GM18870 (cell line): Measurements from ENCODE around the gene MPL.

Source experiments
- ATAC-seq: cut with Tn5 transposase; IDR thresholded peaks from one replicate; pipeline ENCODE4 v1.9.1; 2021; ENCODE audit warnings: moderate library complexity; ENCODE audit not compliant: unreplicated experiment

MPL gene

GRCh38 chr1:43322506-43322905 lies 15.1 kb upstream of the MPL start:
- ATAC-seq = no peak

- no peak for ATAC-seq
Measured at GRCh38 chr1:43324810-43325209, 12.8 kb upstream of the MPL start.

DNA sequence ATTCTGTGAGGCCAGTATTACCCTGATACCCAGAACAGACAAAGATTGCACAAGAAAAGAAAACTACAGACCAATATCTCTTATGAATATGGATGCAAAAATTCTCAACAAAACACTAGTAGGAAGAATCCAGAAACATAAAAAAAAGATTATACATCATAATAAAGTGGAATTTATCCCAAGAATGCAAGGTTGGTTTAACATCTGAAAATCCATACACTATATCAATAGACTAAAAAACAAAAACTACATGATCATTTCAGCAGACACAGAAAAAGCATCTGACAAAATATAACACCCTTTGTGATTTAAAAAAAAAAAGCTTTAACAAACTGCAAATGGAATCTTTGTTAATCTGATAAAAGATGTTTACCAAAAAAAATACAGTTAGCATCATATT lies 12.2 kb upstream of the MPL start:
- ATAC-seq = no peak

GRCh38 chr1:43327549-43328292 lies 9.9 kb upstream of the MPL start:
- ATAC-seq = no peak

- ATAC-seq = no peak
Measured at GRCh38 chr1:43329995-43330751, 7.4 kb upstream of the MPL start.

DNA sequence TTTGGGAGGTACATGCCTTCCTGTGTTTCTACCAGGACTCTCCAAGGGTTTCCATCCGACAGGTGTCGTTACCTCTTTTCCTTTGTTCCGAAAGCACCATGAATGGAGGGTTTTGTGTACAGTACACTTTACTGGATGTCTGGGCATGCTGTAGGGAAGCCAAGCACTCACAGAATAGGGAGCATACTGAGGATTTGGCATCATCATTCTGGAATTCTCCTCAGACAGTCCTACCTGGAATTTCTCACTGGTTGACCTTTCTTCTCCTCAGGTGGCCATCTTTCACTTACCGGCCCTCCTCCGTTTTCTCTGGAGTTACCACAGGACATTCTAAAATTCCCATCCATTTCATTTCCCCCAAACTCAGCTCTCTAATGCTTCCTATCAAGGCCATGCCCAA lies 5.9 kb upstream of the MPL start:
- no peak for ATAC-seq

- no peak for ATAC-seq
Measured at GRCh38 chr1:43334453-43335205, 3.0 kb upstream of the MPL start.

DNA sequence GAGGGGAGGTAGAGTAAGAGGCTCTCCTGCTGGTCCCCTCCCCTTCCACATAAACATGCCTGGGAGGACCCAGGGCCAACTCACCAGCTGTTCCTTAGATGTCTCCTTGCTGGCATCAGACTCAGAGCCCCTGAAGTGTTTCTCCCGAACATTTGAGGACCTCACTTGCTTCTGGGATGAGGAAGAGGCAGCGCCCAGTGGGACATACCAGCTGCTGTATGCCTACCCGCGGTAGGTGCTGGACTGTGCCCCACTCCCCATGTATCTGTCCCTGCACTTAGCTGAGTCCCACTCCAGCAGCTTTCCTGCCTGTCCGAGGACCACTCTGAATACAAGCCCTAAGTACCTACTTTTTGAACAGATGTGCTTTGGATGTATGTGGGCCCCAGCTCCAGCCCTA lies 383 bp downstream of the MPL start:
- no peak for ATAC-seq

- no peak for ATAC-seq
Measured at GRCh38 chr1:43339584-43340232, 2.1 kb downstream of the MPL start.

DNA sequence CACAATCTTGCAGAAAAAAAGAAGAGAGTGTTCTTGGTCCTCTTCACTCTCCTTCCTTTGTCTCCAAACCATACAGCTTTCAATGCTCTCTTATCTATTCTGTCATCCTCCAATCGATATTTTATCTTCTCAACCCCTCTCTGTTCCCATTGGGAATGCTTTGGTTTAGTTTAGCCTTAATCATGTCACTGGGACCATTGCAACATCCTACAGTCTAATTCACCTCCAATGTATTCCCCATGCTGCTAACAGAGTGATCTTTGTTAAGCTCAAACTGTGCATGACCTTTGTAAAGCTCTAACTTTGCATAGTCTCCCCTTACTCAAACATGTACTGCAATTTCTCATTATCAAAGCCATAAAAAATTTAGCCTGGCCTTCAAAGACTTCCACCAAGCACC lies 2.9 kb downstream of the MPL start:
- ATAC-seq = no peak

- no peak for ATAC-seq
Measured at GRCh38 chr1:43344267-43344850, 6.7 kb downstream of the MPL start.

GRCh38 chr1:43345120-43345519 lies 7.5 kb downstream of the MPL start:
- no peak for ATAC-seq

- no peak for ATAC-seq
Measured at GRCh38 chr1:43346636-43347035, 9.0 kb downstream of the MPL start.

DNA sequence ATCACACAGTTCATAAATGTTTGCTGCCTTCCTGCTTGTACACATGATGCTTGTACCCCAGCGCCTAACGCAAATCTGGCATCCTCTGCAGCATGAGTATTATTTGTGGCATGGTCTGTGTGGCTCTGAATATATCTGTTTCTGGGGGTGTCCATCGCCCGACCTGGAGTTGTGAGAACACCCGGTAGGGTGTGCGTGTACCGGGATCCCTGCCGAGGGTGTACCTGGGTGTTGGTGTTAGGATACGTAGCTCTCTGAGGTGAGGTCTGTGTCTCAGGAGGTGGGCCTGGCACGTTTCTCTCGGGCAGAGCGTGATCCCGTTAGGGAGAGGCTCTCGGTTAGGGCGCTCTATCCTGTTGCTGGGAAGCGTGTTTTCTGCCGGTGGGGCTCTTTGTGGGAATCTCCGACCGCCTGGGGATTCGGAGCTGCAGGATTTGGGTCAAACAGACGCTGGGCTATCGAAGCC lies 10.8 kb downstream of the MPL start:
- no peak for ATAC-seq

- ATAC-seq = no peak
Measured at GRCh38 chr1:43348809-43349593, 11.4 kb downstream of the MPL start.

GRCh38 chr1:43349594-43350306 lies 12.1 kb downstream of the MPL start:
- no peak for ATAC-seq

- no peak for ATAC-seq
Measured at GRCh38 chr1:43350976-43351375, 13.4 kb downstream of the MPL start.

- no peak for ATAC-seq
Measured at GRCh38 chr1:43351421-43352350, 14.1 kb downstream of the MPL start.
